CD14-positive monocyte (primary cell): ENCODE data around the gene UBA6. TPM values are rescaled to one million over a fixed set of nuclear protein-coding genes. Genes with fewer than 3 reads are reported as not detected.
A peak's percentile ranks its signal among the peaks of the same experiment; 100 is the strongest.

ENCODE experiments used
- DNase-seq, 3 donors: peaks; one replicate each; pipeline ENCODE4 v3.0.0-alpha.2; 2011 to 2022
- H2AFZ ChIP-seq: 2 replicates; pipeline ENCODE4 v1.6.0; 2012; ENCODE audit warnings: mild to moderate bottlenecking, low read depth, low read length, inconsistent platforms; ENCODE audit not compliant: insufficient read depth, poor library complexity, severe bottlenecking
- H3K27ac ChIP-seq, 2 donors: 1 replicate in 1 of 2; 2 replicates in 1 of 2; pipeline ENCODE4 v1.5.1; 2012 to 2013; ENCODE audit warnings: low read length in 2 of 2, control low read depth in 1 of 2, inconsistent platforms in 1 of 2, low read depth in 1 of 2, mild to moderate bottlenecking in 1 of 2
- H3K27me3 ChIP-seq, 2 donors: one replicate each; pipeline versions ENCODE4 v1.6.0 to v1.6.1; 2011 to 2013; ENCODE audit warnings: low read length in 2 of 2; ENCODE audit not compliant: control insufficient read depth in 2 of 2, insufficient read depth in 2 of 2
- H3K36me3 ChIP-seq, 2 donors: replicated peaks in 1 of 2; 1 replicate in 1 of 2; 2 replicates in 1 of 2; pipeline versions ENCODE4 v1.5.1 to v1.6.1; 2012 to 2013; ENCODE audit warnings: low read length in 2 of 2, control low read depth in 1 of 2, inconsistent platforms in 1 of 2, mild to moderate bottlenecking in 1 of 2; ENCODE audit not compliant: insufficient read depth in 2 of 2, control insufficient read depth in 1 of 2
- H3K4me1 ChIP-seq, 2 donors: 1 replicate in 1 of 2; 2 replicates in 1 of 2; pipeline versions ENCODE4 v1.5.1 to v1.6.1; 2012 to 2013; ENCODE audit warnings: low read length in 2 of 2, control low read depth in 1 of 2, inconsistent platforms in 1 of 2, mild to moderate bottlenecking in 1 of 2, moderate library complexity in 1 of 2; ENCODE audit not compliant: insufficient read depth in 2 of 2, control insufficient read depth in 1 of 2
- H3K4me2 ChIP-seq: replicated peaks from 2 replicates; pipeline ENCODE3; 2012; ENCODE audit warnings: low read length, moderate library complexity, mild to moderate bottlenecking; ENCODE audit not compliant: poor library complexity, severe bottlenecking; ENCODE audit errors: extremely low read depth
- H3K4me3 ChIP-seq, 3 experiments: fragments of 200-600 bp in 1 of 3; sonication (generic) in 1 of 3; replicated peaks in 1 of 3; 1 replicate in 2 of 3; 2 replicates in 1 of 3; pipeline ENCODE4 v1.5.1; 2011 to 2013; ENCODE audit warnings: low read length in 3 of 3, mild to moderate bottlenecking in 3 of 3, control low read depth in 2 of 3, low read depth in 2 of 3, inconsistent platforms in 1 of 3, moderate library complexity in 1 of 3
- H3K79me2 ChIP-seq: 2 replicates; pipeline ENCODE4 v1.6.0; 2012; ENCODE audit warnings: mild to moderate bottlenecking, control low read depth, inconsistent platforms, low read length, moderate library complexity; ENCODE audit not compliant: insufficient read depth
- H3K9ac ChIP-seq: 2 replicates; pipeline ENCODE4 v1.6.0; 2017; ENCODE audit warnings: low read length, mild to moderate bottlenecking; ENCODE audit not compliant: insufficient read depth, poor library complexity, severe bottlenecking
- H3K9me3 ChIP-seq, 2 donors: replicated peaks in 1 of 2; 1 replicate in 1 of 2; 2 replicates in 1 of 2; pipeline versions ENCODE4 v1.5.1 to v1.6.1; 2012 to 2013; ENCODE audit warnings: low read length in 2 of 2, control low read depth in 1 of 2; ENCODE audit not compliant: control insufficient read depth in 1 of 2, insufficient read depth in 1 of 2
- H4K20me1 ChIP-seq: 2 replicates; pipeline ENCODE4 v1.6.0; 2012; ENCODE audit warnings: mild to moderate bottlenecking, low read length, control low read depth, moderate library complexity; ENCODE audit not compliant: insufficient read depth
- H3K27ac Mint-ChIP-seq, 7 donors: one replicate each; pipeline ENCODE4 v1.8.0; 2020; ENCODE audit warnings: mild to moderate bottlenecking in 7 of 7, mixed read lengths in 7 of 7, moderate library complexity in 6 of 7, inconsistent platforms in 2 of 7
- H3K27me3 Mint-ChIP-seq, 3 donors: one replicate each; pipeline ENCODE4 v1.8.0; 2021 to 2022; ENCODE audit warnings: low read depth in 3 of 3, mild to moderate bottlenecking in 3 of 3, mixed read lengths in 3 of 3, moderate library complexity in 3 of 3, inconsistent platforms in 1 of 3
- H3K36me3 Mint-ChIP-seq, 2 donors: one replicate each; pipeline ENCODE4 v1.8.0; 2020; ENCODE audit warnings: mixed read lengths in 2 of 2, inconsistent platforms in 1 of 2, mild to moderate bottlenecking in 1 of 2
- H3K4me1 Mint-ChIP-seq: one replicate; pipeline ENCODE4 v1.8.0; 2020; ENCODE audit warnings: mild to moderate bottlenecking, mixed read lengths
- H3K4me3 Mint-ChIP-seq, 2 donors: one replicate each; pipeline ENCODE4 v1.8.0; 2020; ENCODE audit warnings: mild to moderate bottlenecking in 2 of 2, mixed read lengths in 2 of 2, moderate library complexity in 1 of 2
- H3K9me3 Mint-ChIP-seq, 7 donors: one replicate each; pipeline ENCODE4 v1.8.0; 2020 to 2022; ENCODE audit warnings: mixed read lengths in 7 of 7, mild to moderate bottlenecking in 6 of 7, moderate library complexity in 6 of 7, inconsistent platforms in 2 of 7
- CTCF ChIP-seq: fragments of 200-600 bp; IDR thresholded peaks from one replicate; pipeline ENCODE4 v1.8.0; 2022; ENCODE audit warnings: antibody characterized with exemption, mild to moderate bottlenecking
- WGBS: methylation state at CpG from one replicate; pipeline ENCODE4 v1.1.5; 2013; ENCODE audit warnings: missing lambda C conversion rate; ENCODE audit not compliant: insufficient coverage; 5-methylcytosine and 5-hydroxymethylcytosine counted together
- intact Hi-C, 2 donors: fragments of 100-400 bp; cut with micrococcal nuclease; formaldehyde crosslinking; loops; one replicate each; pipeline versions ENCODE4 v1.15.0 to v1.15.1; 2023
- polyA plus RNA-seq, 3 donors: library from polyadenylated mRNA; depleted of rRNA in 1 of 3; unstranded in 2 of 3; stranded (reverse) in 1 of 3; fragments of 300-500 nt in 2 of 3; fragments of >200 nt in 1 of 3; fragmentation: Illumina TruSeq in 2 of 3; gene quantifications; 1 replicate in 2 of 3; 2 replicates in 1 of 3; pipeline ENCODE4 v1.2.3, GENCODE V29; 2012 to 2021

UBA6 gene
- polyA plus RNA-seq, 3 donors, result 8.4 to 22.0 (median 21.0) TPM

GRCh38 chr4:67713529-67714247 lies 12.7 kb upstream of the UBA6 start:
- no peaks in the 10 kb centered on the region for H3K27me3 ChIP-seq
- no peak overlapping the region for H3K4me3 ChIP-seq
- H3K79me2 ChIP-seq, result no peaks in the 10 kb centered on the region
- H3K4me1 ChIP-seq, result no peaks in the 10 kb centered on the region
- no peak for DNase-seq
- TF ChIP-seq CTCF, result no peak
- Mint-ChIP-seq H3K4me3 (no peak overlapping the region), H3K27ac (peak overlapping the region in 2 of 7 donors; percentile 35 to 62), H3K27me3 (no peaks in the 10 kb centered on the region), H3K36me3 (peaks cover 3 to 15% of the 10 kb centered on the region in 2 donors), H3K9me3 (peaks cover 0 to 18% (median 5%) of the 10 kb centered on the region in 7 donors), H3K4me1 (peaks cover 5% of the 10 kb centered on the region)
- no peaks in the 10 kb centered on the region for H3K9me3 ChIP-seq
- H2AFZ ChIP-seq, result no peak overlapping the region
- no peak overlapping the region for H3K4me2 ChIP-seq
- no peaks in the 10 kb centered on the region for H3K36me3 ChIP-seq
- H3K9ac ChIP-seq, result no peak overlapping the region
- 100% methylated on average over 4 of the region's 12 CpGs for WGBS
- no peaks in the 10 kb centered on the region for H4K20me1 ChIP-seq
- intact Hi-C loops, result no loop called here
- H3K27ac ChIP-seq, result no peak overlapping the region

- no peaks in the 10 kb centered on the region for H3K4me1 ChIP-seq
- no peak overlapping the region for H3K4me3 Mint-ChIP-seq
- no peak overlapping the region for H3K4me3 ChIP-seq
- no peak overlapping the region for H3K27ac Mint-ChIP-seq
- no peak for TF ChIP-seq CTCF
- intact Hi-C loops, result no loop called here
- H3K27ac ChIP-seq, result no peak overlapping the region
- no peak overlapping the region for H2AFZ ChIP-seq
- no peaks in the 10 kb centered on the region for H3K9me3 ChIP-seq
- H3K36me3 ChIP-seq, result no peaks in the 10 kb centered on the region
- H3K9me3 Mint-ChIP-seq, result peaks cover 3 to 20% (median 7%) of the 10 kb centered on the region in 7 donors
- peaks cover 5% of the 10 kb centered on the region for H3K4me1 Mint-ChIP-seq
- 81% methylated on average over 6 of the region's 7 CpGs for WGBS
- no peak overlapping the region for H3K4me2 ChIP-seq
- H3K27me3 Mint-ChIP-seq, result no peaks in the 10 kb centered on the region
- H4K20me1 ChIP-seq, result no peaks in the 10 kb centered on the region
- DNase-seq, result no peak
- H3K79me2 ChIP-seq, result peaks cover 2% of the 10 kb centered on the region
- no peak overlapping the region for H3K9ac ChIP-seq
- H3K27me3 ChIP-seq, result no peaks in the 10 kb centered on the region
- H3K36me3 Mint-ChIP-seq, result peaks cover 3 to 18% of the 10 kb centered on the region in 2 donors
These were observed 11.9 kb upstream of the UBA6 start for GRCh38 chr4:67712650-67713528.
